Measurements from ENCODE around the gene NUDC. TPM values are rescaled to one million over a fixed set of nuclear protein-coding genes. Genes with fewer than 3 reads are reported as not detected.
A peak's percentile ranks its signal among the peaks of the same experiment; 100 is the strongest.

The NUDC gene
- total and polyA plus RNA-seq, 3 experiments from 2014 or later: 122 to 168 (median 167) TPM

GRCh38 chr1:26970810-26971209 lies 49.3 kb downstream of the NUDC start:
- H3K9me3 ChIP-seq (ENCODE audit: low read length): no peaks in the 10 kb centered on the region
- no peak overlapping the region for H3K27ac ChIP-seq (ENCODE audit: low read depth, low read length)
- no peaks in the 10 kb centered on the region for H3K4me1 Mint-ChIP-seq
- peak overlapping the region in 1 of 8 donors; percentile 54 for H3K27ac Mint-ChIP-seq
- no peak overlapping the region for H3K4me3 ChIP-seq (ENCODE audit: low read length)
- H3K9me3 Mint-ChIP-seq: no peaks in the 10 kb centered on the region
- no peaks in the 10 kb centered on the region for H3K27me3 ChIP-seq (ENCODE audit: insufficient read depth, low read length, poor library complexity, severe bottlenecking)
- ChIA-PET CTCF (no interaction called here), POLR2A (no interaction called here)
- H3K4me3 Mint-ChIP-seq: no peak overlapping the region
- peaks cover 0 to 2% (median 0%) of the 10 kb centered on the region in 3 donors for H3K36me3 Mint-ChIP-seq
- no peaks in the 10 kb centered on the region for H3K4me1 ChIP-seq (ENCODE audit: insufficient read depth, low read length)
- no peak for DNase-seq
- peaks cover 2 to 26% of the 10 kb centered on the region in 2 donors for H3K27me3 Mint-ChIP-seq
- H3K36me3 ChIP-seq (ENCODE audit: insufficient read depth, low read length): no peaks in the 10 kb centered on the region

GRCh38 chr1:26971590-26971989 lies 50.0 kb downstream of the NUDC start:
- Histone ChIP-seq H3K4me3 (ENCODE audit: low read length) (no peak overlapping the region), H3K9me3 (ENCODE audit: low read length) (no peaks in the 10 kb centered on the region), H3K36me3 (ENCODE audit: insufficient read depth, low read length) (no peaks in the 10 kb centered on the region), H3K27ac (ENCODE audit: low read depth, low read length) (no peak overlapping the region), H3K27me3 (ENCODE audit: insufficient read depth, low read length, poor library complexity, severe bottlenecking) (no peaks in the 10 kb centered on the region), H3K4me1 (ENCODE audit: insufficient read depth, low read length) (no peaks in the 10 kb centered on the region)
- H3K9me3 Mint-ChIP-seq: no peaks in the 10 kb centered on the region
- ChIA-PET POLR2A (no interaction called here), CTCF (no interaction called here)
- H3K27ac Mint-ChIP-seq: peak overlapping the region in 1 of 8 donors; percentile 80
- H3K27me3 Mint-ChIP-seq: peaks cover 3 to 21% of the 10 kb centered on the region in 2 donors
- no peak overlapping the region for H3K4me3 Mint-ChIP-seq
- peaks cover 0 to 2% (median 0%) of the 10 kb centered on the region in 3 donors for H3K36me3 Mint-ChIP-seq
- H3K4me1 Mint-ChIP-seq: no peaks in the 10 kb centered on the region
- DNase-seq: no peak

- POLR2A ChIA-PET: no interaction called here
- Mint-ChIP-seq H3K36me3 (peaks cover 0 to 2% (median 0%) of the 10 kb centered on the region in 3 donors), H3K4me1 (no peaks in the 10 kb centered on the region), H3K27ac (peak overlapping the region in 2 of 8 donors; percentile 47 to 71), H3K4me3 (no peak overlapping the region), H3K27me3 (peaks cover 2 to 18% of the 10 kb centered on the region in 2 donors), H3K9me3 (no peaks in the 10 kb centered on the region)
- no peak overlapping the region for H3K27ac ChIP-seq (ENCODE audit: low read depth, low read length)
- H3K4me1 ChIP-seq (ENCODE audit: insufficient read depth, low read length): no peaks in the 10 kb centered on the region
- H3K27me3 ChIP-seq (ENCODE audit: insufficient read depth, low read length, poor library complexity, severe bottlenecking): no peaks in the 10 kb centered on the region
- H3K36me3 ChIP-seq (ENCODE audit: insufficient read depth, low read length): no peaks in the 10 kb centered on the region
- H3K4me3 ChIP-seq (ENCODE audit: low read length): no peak overlapping the region
- CTCF ChIA-PET: no interaction called here
- DNase-seq: no peak
- no peaks in the 10 kb centered on the region for H3K9me3 ChIP-seq (ENCODE audit: low read length)
Observed at GRCh38 chr1:26972390-26972789, 50.8 kb downstream of the NUDC start.

- H3K4me1 ChIP-seq (ENCODE audit: insufficient read depth, low read length): no peaks in the 10 kb centered on the region
- H3K36me3 ChIP-seq (ENCODE audit: insufficient read depth, low read length): no peaks in the 10 kb centered on the region
- no peak overlapping the region for H3K4me3 Mint-ChIP-seq
- H3K27ac Mint-ChIP-seq: no peak overlapping the region
- H3K36me3 Mint-ChIP-seq: peaks cover 0 to 2% (median 0%) of the 10 kb centered on the region in 3 donors
- H3K4me3 ChIP-seq (ENCODE audit: low read length): no peak overlapping the region
- no peaks in the 10 kb centered on the region for H3K9me3 Mint-ChIP-seq
- H3K27ac ChIP-seq (ENCODE audit: low read depth, low read length): no peak overlapping the region
- no peaks in the 10 kb centered on the region for H3K4me1 Mint-ChIP-seq
- no peaks in the 10 kb centered on the region for H3K9me3 ChIP-seq (ENCODE audit: low read length)
- ChIA-PET CTCF (no interaction called here), POLR2A (no interaction called here)
- peaks cover 3 to 15% of the 10 kb centered on the region in 2 donors for H3K27me3 Mint-ChIP-seq
- no peak for DNase-seq
- no peaks in the 10 kb centered on the region for H3K27me3 ChIP-seq (ENCODE audit: insufficient read depth, low read length, poor library complexity, severe bottlenecking)
Observed at GRCh38 chr1:26972821-26973220, 51.3 kb downstream of the NUDC start.

- Histone ChIP-seq H3K27ac (ENCODE audit: low read depth, low read length) (no peak overlapping the region), H3K36me3 (ENCODE audit: insufficient read depth, low read length) (no peaks in the 10 kb centered on the region), H3K4me1 (ENCODE audit: insufficient read depth, low read length) (no peaks in the 10 kb centered on the region), H3K4me3 (ENCODE audit: low read length) (no peak overlapping the region), H3K9me3 (ENCODE audit: low read length) (no peaks in the 10 kb centered on the region), H3K27me3 (ENCODE audit: insufficient read depth, low read length, poor library complexity, severe bottlenecking) (peaks cover 2% of the 10 kb centered on the region)
- CTCF ChIA-PET: interaction anchor here (1.0 kb wide), 1 partner anchor 20 kb away, joined by 4 read pairs; no protein-coding TSS in a partner anchor
- no peaks in the 10 kb centered on the region for H3K4me1 Mint-ChIP-seq
- H3K36me3 Mint-ChIP-seq: peaks cover 0 to 3% (median 0%) of the 10 kb centered on the region in 3 donors
- no peak overlapping the region for H3K27ac Mint-ChIP-seq
- H3K4me3 Mint-ChIP-seq: no peak overlapping the region
- no peak for DNase-seq
- no peaks in the 10 kb centered on the region for H3K9me3 Mint-ChIP-seq
- POLR2A ChIA-PET: no interaction called here
- H3K27me3 Mint-ChIP-seq: peaks cover 6 to 19% of the 10 kb centered on the region in 2 donors
Observed at GRCh38 chr1:26976621-26977510, 55.3 kb downstream of the NUDC start.

- CTCF ChIA-PET: interaction anchor here (1.0 kb wide), 1 partner anchor 18 kb away, joined by 3 read pairs; no protein-coding TSS in a partner anchor
- Histone ChIP-seq H3K27ac (ENCODE audit: low read depth, low read length) (no peak overlapping the region), H3K27me3 (ENCODE audit: insufficient read depth, low read length, poor library complexity, severe bottlenecking) (peaks cover 2% of the 10 kb centered on the region), H3K36me3 (ENCODE audit: insufficient read depth, low read length) (no peaks in the 10 kb centered on the region), H3K9me3 (ENCODE audit: low read length) (no peaks in the 10 kb centered on the region), H3K4me1 (ENCODE audit: insufficient read depth, low read length) (no peaks in the 10 kb centered on the region), H3K4me3 (ENCODE audit: low read length) (no peak overlapping the region)
- Mint-ChIP-seq H3K27me3 (peaks cover 6 to 24% of the 10 kb centered on the region in 2 donors), H3K4me3 (no peak overlapping the region), H3K27ac (peak overlapping the region in 1 of 8 donors; percentile 15), H3K36me3 (peaks cover 0 to 3% (median 0%) of the 10 kb centered on the region in 3 donors), H3K4me1 (no peaks in the 10 kb centered on the region), H3K9me3 (no peaks in the 10 kb centered on the region)
- DNase-seq: no peak
- POLR2A ChIA-PET: interaction anchor here (0.7 kb wide), 1 partner anchor 36 kb away, joined by 5 read pairs; no protein-coding TSS in a partner anchor
Observed at GRCh38 chr1:26978901-26979300, 57.4 kb downstream of the NUDC start.

GRCh38 chr1:26981146-26981846 lies 59.8 kb downstream of the NUDC start:
- ChIA-PET POLR2A (no interaction called here), CTCF (no interaction called here)
- Mint-ChIP-seq H3K4me1 (no peaks in the 10 kb centered on the region), H3K4me3 (no peak overlapping the region), H3K9me3 (no peaks in the 10 kb centered on the region), H3K27me3 (peaks cover 5 to 37% of the 10 kb centered on the region in 2 donors), H3K36me3 (peaks cover 0 to 3% (median 0%) of the 10 kb centered on the region in 3 donors), H3K27ac (peak overlapping the region in 1 of 8 donors; percentile 63)
- Histone ChIP-seq H3K27me3 (ENCODE audit: insufficient read depth, low read length, poor library complexity, severe bottlenecking) (peaks cover 2% of the 10 kb centered on the region), H3K4me3 (ENCODE audit: low read length) (no peak overlapping the region), H3K27ac (ENCODE audit: low read depth, low read length) (no peak overlapping the region), H3K9me3 (ENCODE audit: low read length) (no peaks in the 10 kb centered on the region), H3K4me1 (ENCODE audit: insufficient read depth, low read length) (no peaks in the 10 kb centered on the region), H3K36me3 (ENCODE audit: insufficient read depth, low read length) (no peaks in the 10 kb centered on the region)
- peak in 1 of 5 donors; percentile 8 for DNase-seq

GRCh38 chr1:26983863-26984262 lies 62.3 kb downstream of the NUDC start:
- no peaks in the 10 kb centered on the region for H3K9me3 ChIP-seq (ENCODE audit: low read length)
- no peak for DNase-seq
- no peaks in the 10 kb centered on the region for H3K4me1 ChIP-seq (ENCODE audit: insufficient read depth, low read length)
- ChIA-PET CTCF (no interaction called here), POLR2A (no interaction called here)
- Mint-ChIP-seq H3K27ac (no peak overlapping the region), H3K36me3 (peaks cover 0 to 3% (median 0%) of the 10 kb centered on the region in 3 donors), H3K9me3 (no peaks in the 10 kb centered on the region), H3K4me3 (no peak overlapping the region), H3K4me1 (no peaks in the 10 kb centered on the region), H3K27me3 (peaks cover 8 to 43% of the 10 kb centered on the region in 2 donors)
- H3K27me3 ChIP-seq (ENCODE audit: insufficient read depth, low read length, poor library complexity, severe bottlenecking): peaks cover 8% of the 10 kb centered on the region
- no peak overlapping the region for H3K27ac ChIP-seq (ENCODE audit: low read depth, low read length)
- H3K4me3 ChIP-seq (ENCODE audit: low read length): no peak overlapping the region
- no peaks in the 10 kb centered on the region for H3K36me3 ChIP-seq (ENCODE audit: insufficient read depth, low read length)

Data from CD8-positive, alpha-beta memory T cell (primary cell).